Esophagus squamous epithelium (tissue), 4 donors: Measurements from ENCODE around the gene BAZ2B.

Experiments
- CTCF ChIP-seq, 6 experiments: fragments of 450-650 bp in 4 of 6; fragments of 200-600 bp in 2 of 6; sonication (generic) in 2 of 6; IDR thresholded peaks; one replicate each; pipeline ENCODE4 v1.5.1; 2016 to 2019; ENCODE audit warnings: antibody characterized with exemption in 6 of 6, mild to moderate bottlenecking in 4 of 6, moderate library complexity in 4 of 6
- POLR2A ChIP-seq, 4 donors: fragments of 450-650 bp; IDR thresholded peaks; one replicate each; pipeline ENCODE4 v1.6.1; 2017; ENCODE audit warnings: antibody characterized with exemption in 4 of 4, mild to moderate bottlenecking in 4 of 4, moderate library complexity in 3 of 4

- TF ChIP-seq POLR2A (IDR thresholded peaks at IDR 0.05) (no peak), CTCF (IDR thresholded peaks at IDR 0.05) (no peak)
Observed at GRCh38 chr2:159432610-159433009, 183.7 kb downstream of the BAZ2B start.
